NCI-H1436 treated with DMSO at 0.1 percent for 48 hours (cell line): Measurements from ENCODE around the gene ADK.
"Not testable (repeated sequence)": the region's sequence is repeated elsewhere in the genome, so short reads cannot be mapped to it uniquely, and the experiment has no call there.

Source experiments
- DNase-seq: peaks from one replicate; lab custom pipeline; 2025; lab: John Stamatoyannopoulos, UW

ADK gene

GRCh38 chr10:74305730-74306129 lies 154.7 kb downstream of the ADK start:
- no peak for DNase-seq

GRCh38 chr10:74306227-74306982 lies 155.4 kb downstream of the ADK start:
- no peak for DNase-seq

GRCh38 chr10:74307061-74307651 lies 156.1 kb downstream of the ADK start:
- DNase-seq: no peak

GRCh38 chr10:74310652-74311257 lies 159.7 kb downstream of the ADK start:
- no peak for DNase-seq

- DNase-seq: no peak
Measured at GRCh38 chr10:74314166-74314565, 163.1 kb downstream of the ADK start.

- DNase-seq: no peak
Measured at GRCh38 chr10:74320026-74320425, 169.0 kb downstream of the ADK start.

- no peak for DNase-seq
Measured at GRCh38 chr10:74320717-74321116, 169.7 kb downstream of the ADK start.

GRCh38 chr10:74322141-74322540 lies 171.1 kb downstream of the ADK start:
- DNase-seq: no peak

GRCh38 chr10:74322565-74322964 lies 171.5 kb downstream of the ADK start:
- DNase-seq: no peak

- no peak for DNase-seq
Measured at GRCh38 chr10:74328388-74328787, 177.4 kb downstream of the ADK start.

- no peak for DNase-seq
Measured at GRCh38 chr10:74329873-74330272, 178.9 kb downstream of the ADK start.

GRCh38 chr10:74330646-74331045 lies 179.6 kb downstream of the ADK start:
- no peak for DNase-seq

- DNase-seq: no peak
Measured at GRCh38 chr10:74332398-74332797, 181.4 kb downstream of the ADK start.

- no peak for DNase-seq
Measured at GRCh38 chr10:74333174-74333573, 182.2 kb downstream of the ADK start.

- DNase-seq: no peak
Measured at GRCh38 chr10:74334221-74334620, 183.2 kb downstream of the ADK start.

GRCh38 chr10:74335501-74335900 lies 184.5 kb downstream of the ADK start:
- DNase-seq: no peak

- DNase-seq: no peak
Measured at GRCh38 chr10:74337330-74338016, 186.5 kb downstream of the ADK start.

- DNase-seq: no peak
Measured at GRCh38 chr10:74342991-74343390, 192.0 kb downstream of the ADK start.

GRCh38 chr10:74343804-74344203 lies 192.8 kb downstream of the ADK start:
- no peak for DNase-seq

GRCh38 chr10:74344306-74344705 lies 193.3 kb downstream of the ADK start:
- no peak for DNase-seq

GRCh38 chr10:74347522-74347921 lies 196.5 kb downstream of the ADK start:
- DNase-seq: no peak

- not testable (repeated sequence) for DNase-seq
Measured at GRCh38 chr10:74353021-74353420, 202.0 kb downstream of the ADK start.

GRCh38 chr10:74361678-74362077 lies 210.7 kb downstream of the ADK start:
- DNase-seq: no peak
